Retinal pigment epithelial cell (primary cell): Measurements from ENCODE around the gene NUPR1.
"Not testable (repeated sequence)": the region's sequence is repeated elsewhere in the genome, so short reads cannot be mapped to it uniquely, and the experiment has no call there.

ENCODE experiments used
- DNase-seq: peaks from one replicate; pipeline ENCODE4 v3.0.0-alpha.2; 2010; ENCODE audit warnings: low read depth
- H3K4me3 ChIP-seq: 2 replicates; pipeline ENCODE4 v1.5.1; 2011; ENCODE audit warnings: mild to moderate bottlenecking, low read length, control low read depth, moderate library complexity
- CTCF ChIP-seq: conservative IDR thresholded peaks from 2 replicates; pipeline ENCODE4 v1.5.1; 2011; ENCODE audit warnings: low read depth, low read length, control low read depth, inconsistent platforms

Gene NUPR1

GRCh38 chr16:28505489-28506137, 33.2 kb downstream of the NUPR1 start:
- DNase-seq: no peak
- no peak overlapping the region for H3K4me3 ChIP-seq
- TF ChIP-seq CTCF: no peak

GRCh38 chr16:28504707-28505404, 33.9 kb downstream of the NUPR1 start:
- H3K4me3 ChIP-seq: no peak overlapping the region
- no peak for DNase-seq
- TF ChIP-seq CTCF: no peak

GRCh38 chr16:28503470-28504259, 35.1 kb downstream of the NUPR1 start:
- no peak overlapping the region for H3K4me3 ChIP-seq
- no peak for DNase-seq
- no peak for TF ChIP-seq CTCF

DNA sequence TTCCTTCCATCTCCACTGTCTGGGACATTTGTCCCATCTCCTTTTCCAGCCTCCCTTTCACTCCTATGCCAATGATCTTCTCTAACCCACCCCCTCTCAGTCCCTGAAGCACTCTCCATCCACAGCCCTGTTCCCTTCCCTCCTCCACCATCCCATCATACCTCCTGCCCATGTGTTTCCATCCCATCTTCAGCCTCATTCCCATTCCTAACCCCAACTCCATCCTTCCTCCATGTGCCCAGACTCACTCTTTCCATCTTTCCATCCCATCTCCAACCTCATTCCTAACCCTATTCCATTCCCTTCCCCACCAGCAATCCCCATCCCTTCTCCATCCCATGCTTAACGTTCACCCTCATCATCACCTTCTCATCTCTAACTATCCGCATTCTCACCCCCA, 36.5 kb downstream of the NUPR1 start:
- DNase-seq: no peak
- no peak for TF ChIP-seq CTCF
- H3K4me3 ChIP-seq: no peak overlapping the region

DNA sequence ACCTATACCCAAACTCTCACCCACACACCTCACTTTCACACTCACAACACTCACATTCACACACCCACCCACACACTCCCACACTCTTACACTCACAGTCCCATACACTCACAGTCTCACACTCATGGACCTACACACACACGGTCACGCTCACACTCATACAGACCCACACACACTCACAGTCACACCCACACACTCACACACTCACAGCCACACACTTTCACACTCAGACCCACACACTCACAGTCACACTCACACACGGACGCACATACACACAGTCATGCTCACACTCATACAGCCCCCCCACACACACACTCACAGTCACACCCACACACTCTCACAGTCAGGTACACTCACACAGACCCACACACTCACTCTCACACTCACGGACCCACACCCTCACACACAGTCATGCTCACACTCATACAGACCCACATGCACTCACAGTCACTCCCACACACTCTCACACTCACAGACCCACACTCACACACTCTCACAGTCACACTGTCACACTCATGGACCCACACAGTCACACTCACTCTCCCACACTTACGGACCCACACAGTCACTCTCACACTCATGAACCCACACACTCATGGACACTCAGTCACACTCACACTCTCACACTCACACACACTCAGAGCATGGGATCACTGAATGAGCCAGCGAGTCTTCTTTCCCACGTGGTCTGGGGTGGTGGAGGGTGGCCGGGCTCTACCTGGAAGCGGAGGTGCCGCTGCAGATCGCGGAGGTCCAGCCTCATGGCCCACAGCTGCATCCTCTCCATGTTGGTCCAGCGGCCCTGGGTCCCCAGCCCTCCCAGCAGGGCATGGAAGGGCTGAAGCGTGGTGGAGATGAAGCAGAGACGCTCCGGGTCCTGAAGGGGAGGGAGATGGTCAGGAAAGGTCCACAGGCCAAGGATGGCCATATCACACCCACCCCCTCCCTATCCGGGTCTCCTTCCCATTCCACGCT, 37.2 kb downstream of the NUPR1 start:
- no peak for TF ChIP-seq CTCF
- DNase-seq: no peak
- no peak overlapping the region for H3K4me3 ChIP-seq

DNA sequence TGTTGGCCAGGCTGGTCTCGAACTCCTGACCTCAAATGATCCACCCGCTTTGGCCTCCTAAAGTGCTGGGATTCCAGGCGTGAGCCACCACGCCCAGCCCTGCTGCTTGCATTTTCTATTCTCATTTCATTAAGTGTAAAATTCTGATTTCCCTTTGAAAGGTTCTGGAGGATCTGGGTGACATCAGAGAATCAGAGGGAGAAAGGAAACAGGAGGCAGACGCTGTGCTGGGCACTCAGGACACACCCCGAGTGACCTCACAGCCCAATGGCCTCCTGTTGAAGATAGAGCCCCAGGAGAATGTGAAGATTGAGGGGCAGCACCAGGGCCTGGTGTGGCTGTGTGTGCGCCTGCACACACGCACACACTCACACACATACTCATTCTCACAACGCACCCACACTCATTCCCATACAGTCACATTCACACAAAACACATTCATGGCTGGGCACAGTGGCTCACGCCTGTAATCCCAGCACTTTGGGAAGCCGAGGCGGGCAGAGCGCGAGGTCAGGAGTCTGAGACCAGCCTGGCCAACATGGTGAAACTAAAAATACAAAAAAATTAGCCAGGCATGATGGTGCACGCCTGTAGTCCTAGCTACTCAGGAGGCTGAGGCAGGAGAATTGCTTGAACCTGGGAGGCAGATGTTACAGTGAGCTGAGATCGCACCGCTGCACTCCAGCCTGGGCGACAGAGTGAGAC, 38.1 kb downstream of the NUPR1 start:
- H3K4me3 ChIP-seq, DNase-seq: not testable (repeated sequence)
